ENCODE results near the gene TMEM176B.
A peak's percentile ranks its signal among the peaks of the same experiment; 100 is the strongest.

Gene TMEM176B

DNA sequence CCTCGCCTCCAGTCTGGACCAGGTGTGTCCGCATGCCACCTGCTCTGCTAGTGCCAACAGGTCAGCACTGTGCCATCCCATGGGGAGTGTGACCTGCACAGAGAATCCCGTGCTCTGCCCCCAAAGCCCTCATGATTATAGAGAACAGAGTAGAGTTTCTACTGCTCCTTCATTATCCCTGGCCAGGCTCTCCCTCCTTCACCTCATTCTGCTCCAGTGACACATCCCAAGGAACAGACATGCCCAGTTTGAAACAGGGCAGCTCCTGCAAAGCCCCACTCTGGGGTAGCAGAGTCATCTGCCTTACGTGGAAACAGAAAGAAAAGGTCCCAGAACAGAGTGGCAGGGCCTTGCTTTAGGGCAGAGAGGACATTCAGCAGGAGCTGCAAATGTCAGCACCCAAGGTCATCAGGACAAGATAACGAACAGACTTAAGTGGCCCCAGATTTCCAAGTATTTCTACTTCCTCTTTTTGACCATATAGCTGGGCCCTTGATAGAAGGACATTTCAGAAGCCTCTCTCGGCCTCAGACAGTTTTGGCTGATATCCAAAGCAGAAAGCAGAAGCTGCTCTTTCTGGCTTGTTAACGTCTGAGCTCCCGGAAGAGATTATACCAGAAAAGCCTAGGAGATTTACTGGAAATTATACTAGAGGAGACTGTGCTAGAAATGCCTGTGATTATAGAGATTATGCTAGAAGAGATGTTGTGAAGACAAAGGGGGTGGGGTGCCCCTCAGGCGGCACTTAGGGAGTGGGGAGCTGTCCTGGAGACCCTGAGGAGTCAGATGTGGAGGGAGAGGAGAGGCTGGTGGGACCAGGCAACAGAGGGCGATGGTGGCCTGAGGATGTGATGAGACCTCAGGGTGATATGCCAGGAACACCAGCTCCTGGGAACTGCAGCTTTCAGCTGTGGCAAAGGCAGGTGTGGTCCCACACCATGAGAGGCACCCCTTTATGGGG lies 12.6 kb downstream of the TMEM176B start:
- Histone ChIP-seq H3K36me3 (ENCODE audit: insufficient read depth, low read length) (no peaks in the 10 kb centered on the region), H3K4me2 (ENCODE audit: low read depth, low read length, poor library complexity, severe bottlenecking) (no peak overlapping the region), H3K9me3 (ENCODE audit: insufficient read depth, low read depth, low read length) (no peaks in the 10 kb centered on the region), H2AFZ (ENCODE audit: low read length) (no peak overlapping the region; the same call in 1 of the 2 replicates), H4K20me1 (ENCODE audit: insufficient read depth, low read length, poor library complexity, severe bottlenecking) (no peaks in the 10 kb centered on the region), H3K9ac (ENCODE audit: low read depth, low read length, poor library complexity, severe bottlenecking) (no peak overlapping the region), H3K9me2 (replicated peaks; ENCODE audit: low read depth, low read length) (no peaks in the 10 kb centered on the region), H3K4me3 (ENCODE audit: low read length, poor library complexity, severe bottlenecking) (no peak overlapping the region), H3K4me1 (ENCODE audit: insufficient read depth, low read length, poor library complexity, severe bottlenecking) (peaks cover 9% of the 10 kb centered on the region), H3F3A (ENCODE audit: low read depth) (no peaks in the 10 kb centered on the region), H3K27me3 (ENCODE audit: insufficient read depth, low read length, poor library complexity, severe bottlenecking) (no peaks in the 10 kb centered on the region), H3K79me2 (ENCODE audit: insufficient read depth, low read length) (no peaks in the 10 kb centered on the region)
- TF ChIP-seq, protein P1, sequence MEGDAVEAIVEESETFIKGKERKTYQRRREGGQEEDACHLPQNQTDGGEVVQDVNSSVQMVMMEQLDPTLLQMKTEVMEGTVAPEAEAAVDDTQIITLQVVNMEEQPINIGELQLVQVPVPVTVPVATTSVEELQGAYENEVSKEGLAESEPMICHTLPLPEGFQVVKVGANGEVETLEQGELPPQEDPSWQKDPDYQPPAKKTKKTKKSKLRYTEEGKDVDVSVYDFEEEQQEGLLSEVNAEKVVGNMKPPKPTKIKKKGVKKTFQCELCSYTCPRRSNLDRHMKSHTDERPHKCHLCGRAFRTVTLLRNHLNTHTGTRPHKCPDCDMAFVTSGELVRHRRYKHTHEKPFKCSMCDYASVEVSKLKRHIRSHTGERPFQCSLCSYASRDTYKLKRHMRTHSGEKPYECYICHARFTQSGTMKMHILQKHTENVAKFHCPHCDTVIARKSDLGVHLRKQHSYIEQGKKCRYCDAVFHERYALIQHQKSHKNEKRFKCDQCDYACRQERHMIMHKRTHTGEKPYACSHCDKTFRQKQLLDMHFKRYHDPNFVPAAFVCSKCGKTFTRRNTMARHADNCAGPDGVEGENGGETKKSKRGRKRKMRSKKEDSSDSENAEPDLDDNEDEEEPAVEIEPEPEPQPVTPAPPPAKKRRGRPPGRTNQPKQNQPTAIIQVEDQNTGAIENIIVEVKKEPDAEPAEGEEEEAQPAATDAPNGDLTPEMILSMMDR (conservative IDR thresholded peaks at IDR 0.05; ENCODE audit: low read length): 0 out of 2 replicates have a peak, but pooled peaks have one; percentile 12
- no peak for TF ChIP-seq EZH2phosphoT487 (IDR thresholded peaks at IDR 0.05; ENCODE audit: borderline replicate concordance)

DNA sequence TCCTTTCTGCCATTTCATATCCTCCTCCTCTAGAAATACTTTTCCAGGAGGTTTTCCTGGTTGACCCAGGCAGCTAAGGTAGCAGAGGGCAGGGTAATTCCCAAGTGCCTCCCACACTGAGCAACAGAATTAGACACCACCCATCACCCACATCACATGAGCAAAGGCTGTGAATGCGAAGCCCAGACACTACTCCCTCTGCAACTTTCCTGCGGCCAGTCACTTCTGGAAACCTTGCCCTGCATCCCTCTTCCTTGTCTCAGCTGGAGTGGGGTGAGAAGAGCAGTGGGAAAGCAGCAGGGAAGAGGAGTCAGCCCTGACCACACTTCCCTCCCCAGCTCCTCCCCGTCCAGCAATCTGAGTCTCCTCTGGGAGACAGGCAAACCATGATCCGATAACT lies 15.2 kb downstream of the TMEM176B start:
- H4K20me1 ChIP-seq (ENCODE audit: insufficient read depth, low read length, poor library complexity, severe bottlenecking): no peaks in the 10 kb centered on the region
- H2AFZ ChIP-seq (ENCODE audit: low read length): 0 out of 2 replicates have a peak overlapping the region, but pooled peaks have one; percentile 23
- H3K4me2 ChIP-seq (ENCODE audit: low read depth, low read length, poor library complexity, severe bottlenecking): no peak overlapping the region
- H3F3A ChIP-seq (ENCODE audit: low read depth): no peaks in the 10 kb centered on the region
- H3K36me3 ChIP-seq (ENCODE audit: insufficient read depth, low read length): no peaks in the 10 kb centered on the region
- TF ChIP-seq, protein P1 (conservative IDR thresholded peaks at IDR 0.05; ENCODE audit: low read length): no peak
- no peak for TF ChIP-seq EZH2phosphoT487 (IDR thresholded peaks at IDR 0.05; ENCODE audit: borderline replicate concordance)
- no peak overlapping the region for H3K4me3 ChIP-seq (ENCODE audit: low read length, poor library complexity, severe bottlenecking)
- no peaks in the 10 kb centered on the region for H3K27me3 ChIP-seq (ENCODE audit: insufficient read depth, low read length, poor library complexity, severe bottlenecking)
- H3K9me3 ChIP-seq (ENCODE audit: insufficient read depth, low read depth, low read length): no peaks in the 10 kb centered on the region
- peaks cover 9% of the 10 kb centered on the region for H3K4me1 ChIP-seq (ENCODE audit: insufficient read depth, low read length, poor library complexity, severe bottlenecking)
- H3K79me2 ChIP-seq (ENCODE audit: insufficient read depth, low read length): no peaks in the 10 kb centered on the region
- no peaks in the 10 kb centered on the region for H3K9me2 ChIP-seq (replicated peaks; ENCODE audit: low read depth, low read length)
- no peak overlapping the region for H3K9ac ChIP-seq (ENCODE audit: low read depth, low read length, poor library complexity, severe bottlenecking)

DNA sequence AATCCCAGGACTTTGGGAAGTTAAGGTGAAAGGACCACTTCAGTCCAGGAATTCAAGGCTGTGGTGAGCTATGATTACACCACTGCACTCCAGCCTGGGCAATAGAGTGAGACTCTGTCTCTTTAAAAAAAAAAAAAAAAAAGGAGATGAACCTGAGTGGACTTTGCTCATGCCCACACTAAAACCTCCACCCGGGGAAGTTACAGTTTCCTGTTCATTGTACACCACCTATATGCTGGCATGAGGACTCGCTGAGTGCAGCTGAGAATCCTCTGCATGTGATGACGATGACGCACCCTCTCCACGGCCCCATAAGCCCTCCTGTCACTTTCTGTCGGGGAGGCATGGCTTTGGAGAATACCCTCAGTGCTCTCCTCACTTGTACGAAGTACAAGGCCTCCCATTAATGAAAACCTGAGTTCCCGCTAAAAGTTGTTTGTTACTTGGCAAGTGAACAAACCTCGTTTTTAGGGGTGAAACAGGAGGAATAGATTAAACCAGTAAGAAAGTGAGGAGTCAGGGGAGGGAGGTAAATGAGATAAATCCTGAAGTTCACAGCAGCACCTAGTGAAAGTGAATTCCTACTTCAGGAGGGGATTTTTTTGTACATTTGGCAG lies 15.9 kb downstream of the TMEM176B start:
- Histone ChIP-seq H3K79me2 (ENCODE audit: insufficient read depth, low read length) (no peaks in the 10 kb centered on the region), H3K9me2 (replicated peaks; ENCODE audit: low read depth, low read length) (no peaks in the 10 kb centered on the region), H3F3A (ENCODE audit: low read depth) (no peaks in the 10 kb centered on the region), H3K9ac (ENCODE audit: low read depth, low read length, poor library complexity, severe bottlenecking) (no peak overlapping the region), H3K9me3 (ENCODE audit: insufficient read depth, low read depth, low read length) (no peaks in the 10 kb centered on the region), H3K4me2 (ENCODE audit: low read depth, low read length, poor library complexity, severe bottlenecking) (no peak overlapping the region), H3K27me3 (ENCODE audit: insufficient read depth, low read length, poor library complexity, severe bottlenecking) (no peaks in the 10 kb centered on the region), H4K20me1 (ENCODE audit: insufficient read depth, low read length, poor library complexity, severe bottlenecking) (no peaks in the 10 kb centered on the region), H3K4me1 (ENCODE audit: insufficient read depth, low read length, poor library complexity, severe bottlenecking) (peaks cover 9% of the 10 kb centered on the region), H2AFZ (ENCODE audit: low read length) (peak overlapping the region; percentile 5; the same call in 1 of the 2 replicates), H3K36me3 (ENCODE audit: insufficient read depth, low read length) (no peaks in the 10 kb centered on the region), H3K4me3 (ENCODE audit: low read length, poor library complexity, severe bottlenecking) (no peak overlapping the region)
- TF ChIP-seq, protein P1 (conservative IDR thresholded peaks at IDR 0.05; ENCODE audit: low read length): no peak
- no peak for TF ChIP-seq EZH2phosphoT487 (IDR thresholded peaks at IDR 0.05; ENCODE audit: borderline replicate concordance)

Measured in Loucy (cell line).